Measurements from ENCODE around the gene PPAN. TPM values are rescaled to one million over a fixed set of nuclear protein-coding genes. Genes with fewer than 3 reads are reported as not detected.

The PPAN gene
- total and polyA plus RNA-seq, 5 donors from 2014 or later, result 14.1 to 62.2 (median 25.7) TPM

- no peaks in the 10 kb centered on the region for H3K9me3 ChIP-seq (ENCODE audit: control insufficient read depth in 2 of 2, low read length in 2 of 2)
- no peaks in the 10 kb centered on the region for H3K27me3 Mint-ChIP-seq
- ATAC-seq (ENCODE audit: low read depth in 2 of 2) (no peak), DNase-seq (no peak)
- no peaks in the 10 kb centered on the region for H3K9me3 Mint-ChIP-seq
- H3K36me3 ChIP-seq (ENCODE audit: control insufficient read depth, insufficient read depth, low read length), result peaks cover 82% of the 10 kb centered on the region
- no peak overlapping the region for H3K4me3 ChIP-seq (ENCODE audit: low read depth, low read length)
- no peak overlapping the region for H3K27ac Mint-ChIP-seq
- peaks cover 0 to 16% (median 0%) of the 10 kb centered on the region in 4 donors for H3K4me1 Mint-ChIP-seq
- peaks cover 49% of the 10 kb centered on the region for H3K36me3 Mint-ChIP-seq
- peaks cover 10% of the 10 kb centered on the region for H3K4me1 ChIP-seq (ENCODE audit: control insufficient read depth, insufficient read depth, low read length, poor library complexity, severe bottlenecking)
- H3K27me3 ChIP-seq (ENCODE audit: control insufficient read depth, insufficient read depth, low read length), result no peaks in the 10 kb centered on the region
- no peak overlapping the region for H3K27ac ChIP-seq (ENCODE audit: insufficient read depth, low read length, poor library complexity, severe bottlenecking)
- no peak overlapping the region for H3K4me3 Mint-ChIP-seq
Measured at GRCh38 chr19:10149427-10149826, 43.3 kb downstream of the PPAN start.

GRCh38 chr19:10151521-10151920 is 45.4 kb downstream of the PPAN start:
- Histone ChIP-seq H3K27ac (ENCODE audit: insufficient read depth, low read length, poor library complexity, severe bottlenecking) (no peak overlapping the region), H3K36me3 (ENCODE audit: control insufficient read depth, insufficient read depth, low read length) (peaks cover 83% of the 10 kb centered on the region), H3K9me3 (ENCODE audit: control insufficient read depth in 2 of 2, low read length in 2 of 2) (no peaks in the 10 kb centered on the region), H3K27me3 (ENCODE audit: control insufficient read depth, insufficient read depth, low read length) (no peaks in the 10 kb centered on the region), H3K4me1 (ENCODE audit: control insufficient read depth, insufficient read depth, low read length, poor library complexity, severe bottlenecking) (no peaks in the 10 kb centered on the region), H3K4me3 (ENCODE audit: low read depth, low read length) (no peak overlapping the region)
- H3K4me1 Mint-ChIP-seq, result peaks cover 0 to 4% (median 0%) of the 10 kb centered on the region in 4 donors
- no peak for ATAC-seq (ENCODE audit: low read depth in 2 of 2)
- H3K36me3 Mint-ChIP-seq, result peaks cover 42% of the 10 kb centered on the region
- H3K4me3 Mint-ChIP-seq, result peak overlapping the region in 1 of 4 donors; percentile 90
- no peak for DNase-seq
- H3K9me3 Mint-ChIP-seq, result no peaks in the 10 kb centered on the region
- H3K27me3 Mint-ChIP-seq, result no peaks in the 10 kb centered on the region
- H3K27ac Mint-ChIP-seq, result peak overlapping the region in 1 of 3 donors; percentile 66

GRCh38 chr19:10152100-10152499 is 45.9 kb downstream of the PPAN start:
- ATAC-seq (ENCODE audit: low read depth in 2 of 2) (no peak), DNase-seq (no peak)
- no peaks in the 10 kb centered on the region for H3K4me1 ChIP-seq (ENCODE audit: control insufficient read depth, insufficient read depth, low read length, poor library complexity, severe bottlenecking)
- H3K9me3 ChIP-seq (ENCODE audit: control insufficient read depth in 2 of 2, low read length in 2 of 2), result no peaks in the 10 kb centered on the region
- Mint-ChIP-seq H3K27me3 (no peaks in the 10 kb centered on the region), H3K36me3 (peaks cover 44% of the 10 kb centered on the region), H3K4me1 (peaks cover 0 to 4% (median 0%) of the 10 kb centered on the region in 4 donors), H3K9me3 (no peaks in the 10 kb centered on the region), H3K4me3 (no peak overlapping the region), H3K27ac (no peak overlapping the region)
- peaks cover 83% of the 10 kb centered on the region for H3K36me3 ChIP-seq (ENCODE audit: control insufficient read depth, insufficient read depth, low read length)
- no peak overlapping the region for H3K4me3 ChIP-seq (ENCODE audit: low read depth, low read length)
- no peak overlapping the region for H3K27ac ChIP-seq (ENCODE audit: insufficient read depth, low read length, poor library complexity, severe bottlenecking)
- H3K27me3 ChIP-seq (ENCODE audit: control insufficient read depth, insufficient read depth, low read length), result no peaks in the 10 kb centered on the region

- Mint-ChIP-seq H3K4me3 (no peak overlapping the region), H3K4me1 (no peaks in the 10 kb centered on the region), H3K9me3 (no peaks in the 10 kb centered on the region), H3K27me3 (no peaks in the 10 kb centered on the region), H3K27ac (no peak overlapping the region), H3K36me3 (peaks cover 40% of the 10 kb centered on the region)
- no peaks in the 10 kb centered on the region for H3K27me3 ChIP-seq (ENCODE audit: control insufficient read depth, insufficient read depth, low read length)
- H3K4me3 ChIP-seq (ENCODE audit: low read depth, low read length), result no peak overlapping the region
- no peak overlapping the region for H3K27ac ChIP-seq (ENCODE audit: insufficient read depth, low read length, poor library complexity, severe bottlenecking)
- H3K9me3 ChIP-seq (ENCODE audit: control insufficient read depth in 2 of 2, low read length in 2 of 2), result no peaks in the 10 kb centered on the region
- no peak for ATAC-seq (ENCODE audit: low read depth in 2 of 2)
- H3K36me3 ChIP-seq (ENCODE audit: control insufficient read depth, insufficient read depth, low read length), result peaks cover 95% of the 10 kb centered on the region
- no peaks in the 10 kb centered on the region for H3K4me1 ChIP-seq (ENCODE audit: control insufficient read depth, insufficient read depth, low read length, poor library complexity, severe bottlenecking)
- no peak for DNase-seq
Measured at GRCh38 chr19:10155839-10156238, 49.7 kb downstream of the PPAN start.

- no peaks in the 10 kb centered on the region for H3K9me3 Mint-ChIP-seq
- Histone ChIP-seq H3K27ac (ENCODE audit: insufficient read depth, low read length, poor library complexity, severe bottlenecking) (no peak overlapping the region), H3K4me1 (ENCODE audit: control insufficient read depth, insufficient read depth, low read length, poor library complexity, severe bottlenecking) (no peaks in the 10 kb centered on the region), H3K4me3 (ENCODE audit: low read depth, low read length) (no peak overlapping the region), H3K9me3 (ENCODE audit: control insufficient read depth in 2 of 2, low read length in 2 of 2) (no peaks in the 10 kb centered on the region), H3K27me3 (ENCODE audit: control insufficient read depth, insufficient read depth, low read length) (no peaks in the 10 kb centered on the region), H3K36me3 (ENCODE audit: control insufficient read depth, insufficient read depth, low read length) (peaks cover 95% of the 10 kb centered on the region)
- no peak overlapping the region for H3K27ac Mint-ChIP-seq
- DNase-seq (no peak), ATAC-seq (ENCODE audit: low read depth in 2 of 2) (no peak)
- no peaks in the 10 kb centered on the region for H3K4me1 Mint-ChIP-seq
- H3K27me3 Mint-ChIP-seq, result no peaks in the 10 kb centered on the region
- H3K4me3 Mint-ChIP-seq, result no peak overlapping the region
- peaks cover 36% of the 10 kb centered on the region for H3K36me3 Mint-ChIP-seq
Measured at GRCh38 chr19:10158071-10158470, 51.9 kb downstream of the PPAN start.

- no peaks in the 10 kb centered on the region for H3K27me3 ChIP-seq (ENCODE audit: control insufficient read depth, insufficient read depth, low read length)
- no peak overlapping the region for H3K4me3 ChIP-seq (ENCODE audit: low read depth, low read length)
- no peak overlapping the region for H3K27ac ChIP-seq (ENCODE audit: insufficient read depth, low read length, poor library complexity, severe bottlenecking)
- H3K4me1 ChIP-seq (ENCODE audit: control insufficient read depth, insufficient read depth, low read length, poor library complexity, severe bottlenecking), result no peaks in the 10 kb centered on the region
- Mint-ChIP-seq H3K36me3 (peaks cover 39% of the 10 kb centered on the region), H3K4me1 (no peaks in the 10 kb centered on the region), H3K27ac (no peak overlapping the region), H3K4me3 (no peak overlapping the region), H3K9me3 (no peaks in the 10 kb centered on the region), H3K27me3 (no peaks in the 10 kb centered on the region)
- H3K36me3 ChIP-seq (ENCODE audit: control insufficient read depth, insufficient read depth, low read length), result peaks cover 97% of the 10 kb centered on the region
- H3K9me3 ChIP-seq (ENCODE audit: control insufficient read depth in 2 of 2, low read length in 2 of 2), result no peaks in the 10 kb centered on the region
- DNase-seq (no peak), ATAC-seq (ENCODE audit: low read depth in 2 of 2) (no peak)
Measured at GRCh38 chr19:10158485-10158884, 52.3 kb downstream of the PPAN start.

- peaks cover 92% of the 10 kb centered on the region for H3K36me3 ChIP-seq (ENCODE audit: control insufficient read depth, insufficient read depth, low read length)
- H3K4me3 ChIP-seq (ENCODE audit: low read depth, low read length), result no peak overlapping the region
- H3K27me3 Mint-ChIP-seq, result no peaks in the 10 kb centered on the region
- DNase-seq, result no peak
- no peaks in the 10 kb centered on the region for H3K9me3 Mint-ChIP-seq
- H3K4me1 ChIP-seq (ENCODE audit: control insufficient read depth, insufficient read depth, low read length, poor library complexity, severe bottlenecking), result no peaks in the 10 kb centered on the region
- no peaks in the 10 kb centered on the region for H3K4me1 Mint-ChIP-seq
- H3K36me3 Mint-ChIP-seq, result peaks cover 33% of the 10 kb centered on the region
- no peaks in the 10 kb centered on the region for H3K9me3 ChIP-seq (ENCODE audit: control insufficient read depth in 2 of 2, low read length in 2 of 2)
- H3K27ac Mint-ChIP-seq, result peak overlapping the region in 1 of 3 donors; percentile 32
- H3K27me3 ChIP-seq (ENCODE audit: control insufficient read depth, insufficient read depth, low read length), result no peaks in the 10 kb centered on the region
- H3K4me3 Mint-ChIP-seq, result no peak overlapping the region
- no peak overlapping the region for H3K27ac ChIP-seq (ENCODE audit: insufficient read depth, low read length, poor library complexity, severe bottlenecking)
- ATAC-seq (ENCODE audit: low read depth in 2 of 2), result no peak
Measured at GRCh38 chr19:10159610-10160009, 53.4 kb downstream of the PPAN start.
